BE2C (cell line): Measurements from ENCODE around the gene ATP6V1E1.
"Not testable (repeated sequence)": the region's sequence is repeated elsewhere in the genome, so short reads cannot be mapped to it uniquely, and the experiment has no call there.

Source experiments
- DNase-seq: peaks from one replicate; pipeline ENCODE4 v3.0.0-alpha.2; 2020
- H3K27me3 ChIP-seq: fragments of 250-450 bp; sonication (Bioruptor Pico); 2 replicates; pipeline ENCODE4 v1.5.1; 2020; ENCODE audit warnings: mild to moderate bottlenecking
- H3K36me3 ChIP-seq: fragments of 250-450 bp; sonication (Bioruptor Pico); 2 replicates; pipeline ENCODE4 v1.5.1; 2020; ENCODE audit warnings: mild to moderate bottlenecking
- H3K4me1 ChIP-seq: fragments of 250-450 bp; sonication (Bioruptor Pico); 2 replicates; pipeline ENCODE4 v1.5.1; 2020
- H3K4me3 ChIP-seq: 2 replicates; pipeline ENCODE4 v1.5.1; 2011; ENCODE audit warnings: low read depth, low read length
- H3K9me3 ChIP-seq: fragments of 250-450 bp; sonication (Bioruptor Pico); 2 replicates; pipeline ENCODE4 v1.5.1; 2020
- TF ChIP-seq, protein P1 (sequence below): IDR thresholded peaks from 2 replicates; pipeline ENCODE4 v1.5.1; 2012; ENCODE audit warnings: mild to moderate bottlenecking, low read depth, low read length

ATP6V1E1 gene

DNA sequence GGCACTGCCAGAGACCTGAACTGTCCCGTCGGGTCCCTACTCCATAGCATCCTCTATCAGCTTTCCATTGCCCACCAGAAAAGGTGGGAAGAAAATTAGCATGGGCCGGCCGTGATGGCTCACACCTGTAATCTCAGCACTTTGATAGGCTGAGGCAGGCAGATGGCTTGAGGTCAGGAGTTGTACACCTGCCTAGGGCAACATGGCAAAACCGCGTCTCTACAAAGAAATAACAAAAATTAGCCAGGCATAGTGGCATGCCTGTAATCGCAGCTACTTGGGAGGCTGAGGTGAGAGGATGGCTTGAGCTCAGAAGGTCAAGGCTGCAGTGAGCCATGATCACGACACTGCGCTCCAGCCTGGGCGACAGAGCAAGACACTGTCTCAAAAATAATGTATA lies 61.8 kb downstream of the ATP6V1E1 start:
- Histone ChIP-seq H3K4me3 (no peak overlapping the region), H3K36me3 (no peaks in the 10 kb centered on the region), H3K4me1 (no peaks in the 10 kb centered on the region), H3K27me3 (no peaks in the 10 kb centered on the region), H3K9me3 (no peaks in the 10 kb centered on the region)
- DNase-seq: no peak
- TF ChIP-seq, protein P1, sequence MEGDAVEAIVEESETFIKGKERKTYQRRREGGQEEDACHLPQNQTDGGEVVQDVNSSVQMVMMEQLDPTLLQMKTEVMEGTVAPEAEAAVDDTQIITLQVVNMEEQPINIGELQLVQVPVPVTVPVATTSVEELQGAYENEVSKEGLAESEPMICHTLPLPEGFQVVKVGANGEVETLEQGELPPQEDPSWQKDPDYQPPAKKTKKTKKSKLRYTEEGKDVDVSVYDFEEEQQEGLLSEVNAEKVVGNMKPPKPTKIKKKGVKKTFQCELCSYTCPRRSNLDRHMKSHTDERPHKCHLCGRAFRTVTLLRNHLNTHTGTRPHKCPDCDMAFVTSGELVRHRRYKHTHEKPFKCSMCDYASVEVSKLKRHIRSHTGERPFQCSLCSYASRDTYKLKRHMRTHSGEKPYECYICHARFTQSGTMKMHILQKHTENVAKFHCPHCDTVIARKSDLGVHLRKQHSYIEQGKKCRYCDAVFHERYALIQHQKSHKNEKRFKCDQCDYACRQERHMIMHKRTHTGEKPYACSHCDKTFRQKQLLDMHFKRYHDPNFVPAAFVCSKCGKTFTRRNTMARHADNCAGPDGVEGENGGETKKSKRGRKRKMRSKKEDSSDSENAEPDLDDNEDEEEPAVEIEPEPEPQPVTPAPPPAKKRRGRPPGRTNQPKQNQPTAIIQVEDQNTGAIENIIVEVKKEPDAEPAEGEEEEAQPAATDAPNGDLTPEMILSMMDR: no peak

DNA sequence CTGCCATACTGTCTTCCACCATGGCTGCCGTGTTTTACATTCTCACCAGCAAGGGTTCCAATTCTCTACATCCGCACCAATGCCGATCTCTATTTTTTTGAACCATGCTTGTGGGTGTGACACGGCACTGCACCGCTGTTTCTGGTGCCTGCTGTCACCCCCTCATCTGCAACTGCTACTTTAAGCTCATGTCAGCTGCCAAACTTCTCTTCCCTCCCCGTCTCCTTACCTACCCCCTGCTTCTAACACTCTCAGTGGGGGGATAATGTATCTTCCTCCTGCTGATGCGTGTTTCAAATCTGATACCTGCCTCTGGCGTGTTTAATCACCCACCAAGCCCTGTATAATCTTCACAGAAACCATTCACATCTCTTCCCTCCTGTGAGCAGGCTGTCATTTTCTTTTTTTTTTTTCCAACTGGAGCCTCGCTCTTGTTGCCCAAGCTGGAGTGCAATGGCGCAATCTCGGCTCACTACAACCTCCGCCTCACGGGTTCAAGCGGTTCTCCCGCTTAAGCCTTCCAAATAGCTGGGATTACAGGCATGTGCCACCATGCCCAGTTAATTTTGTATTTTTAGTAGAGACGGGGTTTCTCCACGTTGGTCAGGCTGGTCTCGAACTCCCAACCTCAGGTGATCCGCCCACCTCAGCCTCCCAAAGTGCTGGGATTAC lies 62.4 kb downstream of the ATP6V1E1 start:
- not testable (repeated sequence) for H3K27me3 ChIP-seq, H3K4me1 ChIP-seq, H3K4me3 ChIP-seq, H3K36me3 ChIP-seq, H3K9me3 ChIP-seq, DNase-seq

DNA sequence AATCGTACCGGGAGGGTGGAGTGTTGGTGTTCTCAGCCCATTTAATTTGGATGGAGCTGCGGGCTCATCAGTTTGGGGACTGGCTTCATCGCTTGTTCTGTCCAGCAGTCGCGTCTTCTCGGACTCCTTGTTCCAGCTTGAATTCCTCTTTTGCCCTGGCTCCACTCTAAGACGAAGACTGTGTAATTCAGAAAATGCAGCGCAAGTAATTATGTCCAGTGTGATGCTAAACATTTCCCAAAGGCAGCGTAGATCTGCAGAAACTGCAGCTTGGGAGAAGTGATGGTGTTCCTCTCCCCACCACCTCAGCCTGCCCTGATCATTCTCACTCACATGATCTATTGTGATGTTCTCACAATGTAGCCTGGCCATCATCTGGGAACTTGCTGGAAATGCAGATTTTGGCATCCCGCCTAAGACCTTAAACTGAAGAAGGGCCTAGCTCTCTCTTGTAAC lies 64.6 kb downstream of the ATP6V1E1 start:
- DNase-seq: no peak
- Histone ChIP-seq H3K36me3 (no peaks in the 10 kb centered on the region), H3K9me3 (no peaks in the 10 kb centered on the region), H3K27me3 (no peaks in the 10 kb centered on the region), H3K4me1 (no peaks in the 10 kb centered on the region), H3K4me3 (no peak overlapping the region)
- TF ChIP-seq, protein P1: no peak

DNA sequence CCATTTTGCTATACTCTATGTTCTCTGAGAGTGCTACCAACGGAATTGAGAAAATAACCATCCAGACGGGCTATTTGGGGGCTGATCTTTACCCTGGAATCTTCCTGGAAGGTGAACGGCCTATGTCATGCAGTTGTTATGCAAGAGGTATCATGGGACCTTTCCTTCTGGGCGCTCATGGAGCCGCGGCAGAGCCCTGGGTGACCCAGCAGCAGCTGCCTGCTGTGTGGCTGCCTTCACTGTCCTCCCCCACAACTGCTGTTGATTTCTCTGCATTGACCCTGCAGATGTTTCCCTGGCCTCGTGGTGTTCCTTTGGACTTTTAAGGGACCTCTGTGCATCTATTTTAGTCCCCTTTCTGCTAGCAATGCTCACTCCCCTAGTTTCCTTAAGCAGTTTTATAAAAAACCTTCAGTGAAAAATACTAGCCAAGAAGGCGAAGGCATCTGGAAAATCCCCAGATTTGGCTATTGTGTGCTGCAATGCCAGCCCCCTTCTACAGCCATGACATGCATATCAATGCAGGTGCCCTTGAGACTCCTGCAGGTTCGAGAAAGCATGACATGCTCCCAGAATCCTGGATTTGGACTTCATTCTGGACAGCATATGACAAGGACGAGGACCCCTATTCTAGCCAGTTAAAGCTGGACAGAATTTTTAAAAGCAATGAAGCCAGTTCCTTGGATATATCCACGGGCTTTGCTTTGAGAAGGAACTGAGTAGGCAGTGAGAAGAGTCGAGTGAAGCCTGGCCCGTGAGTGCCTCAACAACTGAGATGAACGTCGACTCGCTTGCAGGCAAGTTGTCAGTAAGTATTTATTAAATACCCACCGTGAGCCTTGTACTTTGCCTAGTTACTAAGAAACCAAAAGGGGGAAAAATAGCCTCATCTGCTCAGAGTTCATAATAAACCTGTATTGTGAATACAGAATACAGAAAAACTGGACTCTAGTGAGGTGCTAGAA lies 65.4 kb downstream of the ATP6V1E1 start, which contains the start of gene SLC25A18:
Gene SLC25A18, plus strand, starts transcription at position 593 of the 965 bp plus-strand sequence. CDS start 16,447 bp downstream, outside the sequence.
- TF ChIP-seq, protein P1: 0 out of 2 replicates have a peak, but pooled peaks have one; percentile 4
- Histone ChIP-seq H3K27me3 (no peaks in the 10 kb centered on the region), H3K4me3 (no peak within 1 kb of the TSS), H3K36me3 (no peaks in the 10 kb centered on the region), H3K4me1 (no peaks in the 10 kb centered on the region), H3K9me3 (no peaks in the 10 kb centered on the region)
- no peak for DNase-seq

DNA sequence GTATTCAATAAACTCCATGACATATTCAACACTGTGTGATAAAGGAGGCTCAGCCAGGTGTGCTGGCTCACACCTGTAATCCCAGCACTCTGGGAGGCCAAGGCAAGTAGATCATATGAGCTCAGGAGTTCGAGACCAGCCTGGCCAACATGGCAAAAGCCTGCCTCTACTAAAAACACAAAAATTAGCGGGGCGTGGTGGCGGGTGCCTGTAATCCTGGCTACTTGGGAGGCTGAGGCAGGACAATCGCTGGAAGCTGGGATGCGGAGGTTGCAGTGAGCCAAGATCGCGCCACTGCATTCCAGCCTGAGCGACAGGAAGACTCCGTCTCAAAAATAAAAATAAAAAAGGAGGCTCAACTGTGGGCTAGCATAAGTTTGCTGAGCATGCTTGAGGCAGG lies 69.4 kb downstream of the ATP6V1E1 start:
- Histone ChIP-seq H3K27me3 (no peaks in the 10 kb centered on the region), H3K4me1 (no peaks in the 10 kb centered on the region), H3K36me3 (no peaks in the 10 kb centered on the region), H3K9me3 (no peaks in the 10 kb centered on the region), H3K4me3 (no peak overlapping the region)
- TF ChIP-seq, protein P1: no peak
- DNase-seq: no peak

DNA sequence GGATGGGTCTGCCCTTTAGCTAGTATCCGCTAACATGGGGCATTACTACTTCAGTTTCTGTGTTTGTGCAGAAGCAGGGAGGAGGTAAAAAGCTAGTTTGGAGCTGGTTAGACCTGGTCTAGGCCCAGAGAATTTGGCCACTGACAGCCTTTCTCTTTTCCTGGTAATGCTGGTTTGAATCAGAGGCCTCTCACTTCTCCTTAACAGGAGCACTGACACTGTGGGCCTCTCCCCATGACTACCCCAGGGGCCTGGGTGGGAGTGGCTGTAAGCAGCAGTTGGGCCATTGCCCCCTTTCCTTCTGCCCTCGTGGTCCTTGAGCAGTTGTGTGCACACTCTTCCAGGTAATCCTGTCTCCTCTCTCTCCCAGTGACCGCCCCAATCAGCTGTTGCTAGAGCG lies 73.7 kb downstream of the ATP6V1E1 start:
- TF ChIP-seq, protein P1: no peak
- H3K9me3 ChIP-seq: no peaks in the 10 kb centered on the region
- no peak for DNase-seq
- H3K4me1 ChIP-seq: no peaks in the 10 kb centered on the region
- H3K36me3 ChIP-seq: no peaks in the 10 kb centered on the region
- H3K27me3 ChIP-seq: no peaks in the 10 kb centered on the region
- H3K4me3 ChIP-seq: no peak overlapping the region
